HFF-Myc (cell line): ENCODE data around the gene PKIB.

Experiments used
- DNase-seq: peaks from one replicate; pipeline ENCODE4 v3.0.0-alpha.2; 2011; ENCODE audit warnings: low read depth; ENCODE audit errors: extremely low read depth
- H3K4me3 ChIP-seq: replicated peaks from 2 replicates; pipeline ENCODE4 v1.5.1; 2011; ENCODE audit warnings: low read depth, mild to moderate bottlenecking, control low read depth, low read length
- CTCF ChIP-seq: IDR thresholded peaks from 2 replicates; pipeline ENCODE4 v1.5.1; 2012; ENCODE audit warnings: mild to moderate bottlenecking, low read depth, low read length, control low read depth; ENCODE audit errors: missing control alignments

PKIB gene

DNA sequence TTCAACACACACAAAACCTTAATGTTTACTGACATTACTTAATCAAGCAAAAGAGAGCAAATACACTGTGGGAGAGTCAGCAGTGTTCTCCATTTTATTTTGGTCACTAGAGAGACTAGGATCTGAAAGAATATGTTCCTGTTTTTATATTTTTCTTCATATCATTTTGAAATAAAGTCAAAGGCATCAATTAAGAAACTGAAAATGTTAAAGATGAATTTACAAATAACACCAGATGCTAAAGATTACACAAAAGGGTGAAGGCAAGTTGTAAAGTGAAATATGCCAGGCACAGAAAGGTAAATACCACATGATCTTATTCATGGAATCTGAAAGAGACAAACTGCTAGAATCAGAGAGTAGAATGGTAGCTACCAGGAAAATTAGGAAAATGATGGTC is 109.0 kb downstream of the PKIB start:
- no peak overlapping the region for H3K4me3 ChIP-seq
- no peak for DNase-seq
- no peak for TF ChIP-seq CTCF

GRCh38 chr6:122722746-122723145 is 112.5 kb downstream of the PKIB start:
- no peak for TF ChIP-seq CTCF
- DNase-seq = no peak
- H3K4me3 ChIP-seq = no peak overlapping the region

DNA sequence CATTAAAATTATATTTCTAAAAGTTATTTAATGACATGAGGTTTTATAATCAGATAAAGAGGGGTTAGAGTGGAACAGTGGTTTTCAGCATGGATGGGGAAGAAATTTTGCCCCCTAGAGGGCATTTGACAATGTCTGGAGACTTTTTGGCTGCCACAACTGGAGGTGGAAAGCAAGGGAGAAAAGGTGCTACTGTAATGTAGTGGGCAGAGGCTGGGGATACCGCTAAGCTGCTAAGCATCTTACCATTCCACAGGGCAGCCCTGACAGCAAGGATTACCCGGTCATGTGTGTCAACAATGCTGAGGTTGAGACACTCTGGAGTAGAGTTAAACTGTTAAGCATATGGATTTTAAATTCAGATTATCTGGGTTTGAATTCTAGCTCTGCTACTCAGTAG is 116.4 kb downstream of the PKIB start:
- no peak for DNase-seq
- no peak overlapping the region for H3K4me3 ChIP-seq
- TF ChIP-seq CTCF = peak; percentile 58

- no peak overlapping the region for H3K4me3 ChIP-seq
- no peak for TF ChIP-seq CTCF
- no peak for DNase-seq
Measured at GRCh38 chr6:122727244-122727643, 117.0 kb downstream of the PKIB start.

GRCh38 chr6:122730334-122730733 is 120.1 kb downstream of the PKIB start:
- H3K4me3 ChIP-seq = no peak overlapping the region
- TF ChIP-seq CTCF = no peak
- no peak for DNase-seq

- TF ChIP-seq CTCF = peak; percentile 59
- H3K4me3 ChIP-seq = no peak overlapping the region
- DNase-seq = no peak
Measured at GRCh38 chr6:122730775-122731386, 120.7 kb downstream of the PKIB start.

GRCh38 chr6:122733259-122733658 is 123.1 kb downstream of the PKIB start:
- DNase-seq = no peak

More at GRCh38 chr6:122733259-122733658, 123.1 kb downstream of the PKIB start:
- no peak for TF ChIP-seq CTCF
- no peak overlapping the region for H3K4me3 ChIP-seq
